NCI-H526 treated with DMSO at 0.1 percent for 48 hours (cell line): Measurements from ENCODE around the gene ELFN2.
"Not testable (repeated sequence)": the region's sequence is repeated elsewhere in the genome, so short reads cannot be mapped to it uniquely, and the experiment has no call there.

Experiments used
- DNase-seq: peaks from one replicate; lab custom pipeline; 2025; lab: John Stamatoyannopoulos, UW

Gene ELFN2

DNA sequence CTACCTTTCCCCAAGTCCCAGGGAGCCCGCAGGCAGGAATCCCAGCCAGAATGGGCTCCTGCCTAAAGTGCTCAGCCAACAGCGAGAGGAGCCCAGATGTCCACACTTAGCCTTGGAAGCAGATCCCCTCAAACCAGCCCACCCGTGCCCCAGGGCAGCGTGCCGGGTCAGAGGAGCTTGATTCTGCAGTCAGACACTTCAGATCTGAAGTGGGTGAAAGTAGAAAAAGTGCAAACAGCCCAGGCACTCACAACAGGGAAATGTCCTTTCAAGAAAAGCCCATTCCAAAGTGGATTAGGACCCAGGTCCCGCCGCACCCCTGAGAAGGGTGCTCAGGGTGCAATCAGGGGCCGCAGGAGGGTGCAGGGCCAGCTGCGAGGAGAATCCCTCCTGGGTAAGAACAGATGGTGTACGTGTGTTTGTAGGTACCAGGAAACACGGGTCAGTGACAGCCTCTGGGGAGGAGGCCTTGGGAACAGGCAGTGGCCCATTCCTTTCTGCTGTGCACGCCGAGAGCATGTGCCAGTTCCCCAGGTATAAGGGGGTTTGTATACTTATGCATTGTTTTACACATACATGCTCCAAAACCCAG, 17.7 kb downstream of the ELFN2 start:
- DNase-seq, result no peak

GRCh38 chr22:37409031-37409430, 18.2 kb downstream of the ELFN2 start:
- no peak for DNase-seq

DNA sequence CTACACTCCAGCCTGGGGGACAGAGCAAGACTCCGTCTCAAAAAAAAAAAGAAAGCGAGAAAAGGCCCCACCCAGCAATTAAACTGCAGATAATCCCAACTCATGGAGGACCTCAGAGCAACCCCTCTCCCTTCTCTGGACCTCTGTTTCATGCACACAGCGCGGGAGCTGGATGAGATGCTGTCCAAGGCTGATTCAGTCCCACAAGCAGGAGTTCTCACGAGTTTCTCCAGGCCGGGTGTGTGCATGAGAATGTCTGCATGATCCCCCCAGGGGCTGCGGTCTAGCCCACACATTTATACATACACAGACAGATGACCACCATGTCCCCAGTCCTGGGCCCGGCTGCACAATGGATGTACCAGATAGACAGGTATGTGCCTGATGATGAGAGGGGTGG, 19.4 kb downstream of the ELFN2 start:
- DNase-seq, result no peak

DNA sequence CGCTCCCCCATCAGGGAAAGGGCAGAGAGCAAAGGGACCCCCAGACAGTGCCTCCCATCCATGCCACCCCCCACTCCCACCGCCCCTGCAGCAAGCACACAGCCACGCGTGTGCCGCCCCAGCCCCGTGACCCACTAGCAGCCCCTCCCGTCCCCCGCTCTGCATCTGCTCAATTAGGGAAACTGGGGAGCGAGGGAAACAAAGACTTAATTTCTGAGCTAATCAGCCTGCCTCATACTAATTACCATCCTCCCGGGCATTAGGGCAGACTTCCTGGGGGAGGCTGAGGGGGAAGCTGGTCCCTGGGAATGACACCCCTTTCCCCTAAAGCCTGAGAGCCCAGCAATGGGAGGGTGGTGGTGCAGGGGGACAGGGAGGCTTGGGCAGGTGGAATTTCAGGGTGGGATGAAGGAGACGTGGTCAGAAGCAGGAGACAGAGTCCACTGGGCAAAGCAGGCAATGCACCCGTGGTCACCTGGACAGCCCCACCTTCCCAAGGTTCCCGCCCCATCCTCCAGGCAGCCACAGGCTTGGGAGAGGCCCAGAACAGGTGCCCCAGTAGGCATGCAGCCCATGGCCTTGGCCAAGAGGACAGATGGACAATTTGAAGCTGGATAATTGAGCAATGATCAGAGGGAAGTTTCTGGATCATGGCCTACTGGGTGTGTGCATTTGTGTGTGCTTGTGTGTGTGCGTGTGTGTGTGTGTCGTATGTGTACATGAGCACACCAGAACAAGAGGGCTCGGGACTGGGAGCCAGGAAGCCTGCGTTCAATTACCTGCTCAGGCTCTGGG, 20.6 kb downstream of the ELFN2 start:
- DNase-seq, result no peak

- no peak for DNase-seq
Measured at GRCh38 chr22:37404091-37404490, 23.2 kb downstream of the ELFN2 start.

DNA sequence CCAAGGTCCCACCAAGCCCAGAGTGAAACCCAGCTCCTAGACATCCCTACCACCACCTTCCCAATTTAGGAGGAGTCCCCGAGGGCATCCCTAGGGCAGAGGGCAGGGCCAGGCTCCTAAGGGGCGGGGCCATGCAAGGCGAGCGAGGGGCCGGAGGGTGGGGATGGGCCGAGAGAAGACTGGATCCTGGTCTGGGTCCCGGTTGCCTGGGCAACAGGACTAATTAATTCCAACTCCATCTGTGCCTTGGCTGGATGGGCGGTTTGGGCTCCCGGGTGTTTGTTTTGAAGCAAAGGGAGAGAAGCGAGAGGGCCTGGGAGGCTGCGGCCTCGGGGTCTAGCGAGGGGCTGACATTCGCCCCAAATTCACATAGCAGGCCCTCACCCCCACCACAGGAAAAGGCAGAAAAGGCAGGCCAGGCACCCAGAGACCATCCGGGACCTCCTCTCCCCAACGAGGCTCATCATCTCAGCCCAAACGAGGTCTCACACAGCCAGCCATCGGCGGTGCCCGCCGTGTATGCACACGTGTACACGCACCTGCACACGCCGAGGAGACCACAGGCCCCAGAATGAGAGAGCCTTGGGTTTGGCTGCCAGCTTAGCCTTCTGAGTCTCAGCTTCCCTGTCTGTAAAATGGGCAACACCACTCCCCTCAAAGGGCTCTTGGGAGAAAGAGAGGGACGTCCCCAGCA, 23.9 kb downstream of the ELFN2 start:
- DNase-seq, result peak; percentile 74

DNA sequence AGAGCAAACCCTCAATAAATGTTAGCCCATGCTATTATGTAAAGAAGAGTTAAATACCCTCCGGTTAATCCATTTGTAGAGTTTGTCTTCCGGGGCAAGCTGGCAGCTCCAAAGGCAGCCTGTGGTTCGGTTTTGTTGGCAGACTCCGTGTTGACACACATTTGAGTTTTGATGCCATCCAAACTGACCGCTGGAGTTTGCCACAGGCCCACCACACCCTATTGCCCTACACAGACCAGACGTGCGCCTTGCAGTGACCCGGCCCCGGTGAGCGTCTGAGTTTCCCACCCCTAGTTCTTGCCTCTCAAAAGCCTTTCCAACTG, 25.1 kb downstream of the ELFN2 start:
- DNase-seq, result no peak

DNA sequence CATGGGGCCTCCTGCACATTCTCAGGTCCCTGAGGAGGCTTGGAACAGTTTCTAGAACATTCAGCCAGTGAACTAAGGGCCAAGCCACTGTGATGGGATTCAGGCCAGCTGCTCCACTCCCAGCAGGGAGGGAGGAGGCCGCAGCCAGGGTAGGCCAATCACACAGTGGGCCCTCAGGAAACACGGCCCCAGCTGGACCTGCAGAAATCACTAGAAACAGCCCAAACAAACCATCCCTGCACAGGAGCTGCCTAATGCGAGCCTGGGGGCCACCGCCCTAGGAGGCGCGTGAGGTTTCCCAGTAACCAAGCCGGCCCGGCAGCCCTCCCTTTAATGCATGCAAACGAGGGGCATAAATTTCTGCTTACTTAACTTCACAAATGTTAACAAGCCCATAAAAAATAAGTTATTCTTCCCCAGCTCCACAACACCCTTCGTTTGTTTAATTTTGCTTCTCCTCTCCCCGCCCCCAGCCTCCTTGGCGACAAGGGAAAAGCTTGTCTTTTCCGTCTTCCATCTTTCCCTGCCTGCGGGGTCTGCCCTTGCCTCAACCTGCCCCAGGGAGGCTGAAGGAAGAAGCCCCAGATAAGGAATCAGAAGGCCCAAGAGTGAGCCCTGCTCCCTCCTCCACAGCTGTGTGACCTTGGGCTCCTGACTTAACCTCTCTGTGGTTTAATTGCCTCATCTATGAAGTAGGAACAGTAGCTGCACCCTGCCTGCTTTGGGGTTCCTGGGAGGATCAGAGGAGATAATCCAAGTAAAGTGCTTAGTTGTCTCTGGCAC, 25.7 kb downstream of the ELFN2 start:
- peak; percentile 84 for DNase-seq

DNA sequence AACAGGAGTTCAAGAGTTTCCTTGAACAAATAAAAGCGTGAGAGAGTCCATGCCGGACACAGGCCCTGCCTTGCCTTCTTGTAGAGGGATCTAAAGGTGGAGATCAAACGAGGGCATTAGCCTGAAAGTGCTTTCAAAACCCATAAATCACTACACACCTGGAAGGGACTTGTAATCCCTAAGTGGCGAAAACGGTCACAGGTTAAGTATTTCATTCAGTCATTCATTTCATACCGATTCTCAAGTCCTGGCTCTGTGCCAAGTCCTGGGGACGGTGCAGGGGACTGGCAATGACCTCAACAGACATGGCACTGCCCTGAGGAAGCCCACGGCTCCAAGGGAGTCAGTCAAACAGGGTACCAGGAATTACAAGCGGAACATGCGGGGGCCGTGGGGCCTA, 26.6 kb downstream of the ELFN2 start:
- DNase-seq, result no peak

GRCh38 chr22:37399457-37399856, 27.8 kb downstream of the ELFN2 start:
- not testable (repeated sequence) for DNase-seq

GRCh38 chr22:37397226-37397625, 30.1 kb downstream of the ELFN2 start:
- DNase-seq, result no peak

- no peak for DNase-seq
Measured at GRCh38 chr22:37396488-37397084, 30.7 kb downstream of the ELFN2 start.

GRCh38 chr22:37394341-37394740, 32.9 kb downstream of the ELFN2 start:
- no peak for DNase-seq

DNA sequence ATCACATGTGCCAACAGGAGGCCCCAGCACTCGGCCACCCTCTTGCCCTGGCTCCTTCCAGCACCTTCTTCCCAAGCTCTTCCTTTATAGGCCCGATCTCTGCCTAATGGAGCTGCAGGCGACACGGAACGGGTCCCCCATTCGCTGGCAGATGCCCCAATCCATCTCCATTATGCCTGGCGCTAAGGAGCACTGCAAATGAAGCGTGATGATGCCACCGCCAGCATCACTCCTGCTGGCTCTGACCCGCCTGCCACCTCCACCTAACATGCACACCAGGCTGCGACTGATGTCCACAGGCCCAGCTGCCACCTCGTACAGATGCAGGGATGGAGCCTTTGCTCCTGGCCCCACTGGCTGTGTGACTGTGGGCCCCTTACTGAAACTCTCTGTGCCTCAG, 33.5 kb downstream of the ELFN2 start:
- no peak for DNase-seq

DNA sequence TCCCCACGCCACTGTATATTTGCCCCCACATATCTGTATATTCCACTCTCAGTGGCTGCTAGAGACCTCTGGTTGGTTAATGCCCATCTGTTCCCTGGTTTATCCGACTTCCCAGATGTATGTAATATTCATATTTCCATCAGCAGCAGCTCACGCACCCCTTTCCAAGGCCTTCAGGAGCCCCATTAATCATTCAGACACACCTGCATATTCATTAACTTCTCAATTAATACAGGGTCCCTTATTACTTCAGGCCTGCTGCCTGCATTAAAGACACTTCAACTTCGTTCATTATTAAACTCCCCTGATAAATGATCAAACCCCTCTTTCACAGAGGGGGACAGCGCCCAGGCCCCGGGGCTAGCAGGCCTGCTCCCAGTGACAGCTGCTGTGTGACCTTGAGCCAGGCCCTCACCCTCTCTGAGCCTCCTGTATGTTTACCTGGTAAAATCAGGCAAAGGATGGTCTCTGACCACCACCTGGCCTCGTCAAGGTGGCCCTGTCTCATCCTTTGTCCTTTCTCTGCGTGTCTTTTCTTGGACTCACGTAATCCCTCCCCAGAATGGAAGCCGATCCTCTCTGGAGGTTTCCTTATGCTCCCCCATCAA, 34.5 kb downstream of the ELFN2 start:
- no peak for DNase-seq

- no peak for DNase-seq
Measured at GRCh38 chr22:37391702-37392101, 35.6 kb downstream of the ELFN2 start.

- DNase-seq, result no peak
Measured at GRCh38 chr22:37390075-37390474, 37.2 kb downstream of the ELFN2 start.

DNA sequence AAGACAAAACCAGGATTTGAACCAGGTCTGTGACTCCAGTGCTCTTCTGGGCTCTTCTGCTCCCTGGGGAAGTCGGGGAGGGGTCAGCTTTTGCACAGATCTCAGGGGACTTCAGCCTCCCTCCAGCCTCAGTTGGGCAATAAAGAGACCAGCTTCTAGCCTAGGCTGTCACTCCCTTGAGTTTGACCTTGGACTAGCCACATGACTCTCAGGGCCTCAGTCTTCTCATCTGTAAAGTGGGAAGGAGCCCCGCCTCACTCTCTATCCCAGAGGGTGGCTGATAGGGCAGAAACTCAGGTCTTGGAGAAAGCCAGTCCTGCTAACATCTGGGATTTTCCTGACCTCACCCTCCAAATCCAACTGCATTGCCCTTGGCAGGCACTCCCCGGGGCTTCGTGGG, 38.7 kb downstream of the ELFN2 start:
- no peak for DNase-seq

GRCh38 chr22:37387793-37388192, 39.5 kb downstream of the ELFN2 start:
- DNase-seq, result peak; percentile 46

GRCh38 chr22:37386441-37386840, 40.8 kb downstream of the ELFN2 start:
- no peak for DNase-seq

DNA sequence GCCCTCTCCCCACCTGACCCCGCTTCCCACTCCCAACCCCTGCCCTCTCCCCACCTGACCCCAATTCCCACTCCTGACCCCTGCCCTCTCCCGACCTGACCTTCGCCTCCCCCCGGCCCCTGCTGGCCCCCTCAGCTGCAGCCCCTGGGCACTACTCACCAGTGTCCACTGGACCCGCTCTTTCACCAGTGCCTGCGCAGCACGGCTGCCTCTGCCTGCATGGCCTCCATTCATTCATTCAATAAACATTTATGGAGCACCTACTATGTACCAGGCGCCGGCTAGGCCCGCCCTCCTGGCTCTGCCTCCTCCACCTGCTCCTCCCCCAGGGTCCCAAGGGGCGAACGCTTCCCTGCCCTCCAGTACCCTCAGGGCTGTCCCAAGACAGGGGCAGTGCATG, 42.6 kb downstream of the ELFN2 start:
- no peak for DNase-seq

DNA sequence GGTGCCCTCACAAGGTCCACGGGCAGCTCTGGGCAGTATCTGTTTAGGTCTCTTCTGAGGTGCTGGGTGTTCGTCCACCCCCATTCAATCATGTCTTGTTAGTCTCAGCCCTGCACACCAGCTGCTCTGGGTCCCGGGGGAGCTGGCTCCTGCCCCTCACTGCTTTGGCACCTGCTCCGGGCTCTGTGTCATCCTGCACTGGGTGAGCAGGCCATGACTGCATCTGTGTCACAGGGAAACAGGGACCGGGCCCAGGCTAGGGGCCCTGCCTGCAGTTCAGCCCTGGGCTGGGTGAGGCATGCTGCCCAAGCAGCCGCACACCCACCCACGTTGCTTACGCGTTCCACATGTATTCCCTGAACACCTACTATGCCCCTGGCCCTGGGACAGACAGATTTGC, 43.9 kb downstream of the ELFN2 start:
- peak; percentile 10 for DNase-seq
